HL-60/S4 (cell line): ENCODE results near the gene FBXL7.

ENCODE experiments used
- in situ Hi-C: fragments of 300-500 bp; cut with MboI; formaldehyde crosslinking; loops from 2 replicates; pipeline ENCODE4 v1.14.3; 2022; ENCODE audit warnings: low sequenced_read_pairs

Gene FBXL7

DNA sequence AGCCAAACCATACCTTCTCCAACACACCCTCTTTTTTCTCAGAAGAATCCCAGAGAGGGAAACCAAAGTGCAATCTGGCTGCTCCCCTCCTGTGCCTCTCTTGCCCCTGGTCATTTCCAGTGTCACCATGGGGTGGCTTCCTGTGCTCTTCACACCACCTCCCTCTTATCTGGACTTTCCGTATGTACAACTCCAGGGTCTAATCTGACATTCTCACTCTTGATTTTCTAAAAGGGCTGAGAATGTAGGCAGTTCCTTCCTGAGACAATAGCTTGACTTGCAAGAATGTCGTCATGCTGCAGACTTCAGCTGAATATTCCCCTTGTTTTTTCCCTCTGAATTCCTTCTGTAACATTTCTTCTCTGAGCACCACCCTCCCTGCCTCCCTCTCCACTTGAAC is 110.2 kb downstream of the FBXL7 start:
- in situ Hi-C loops = no loop called here

DNA sequence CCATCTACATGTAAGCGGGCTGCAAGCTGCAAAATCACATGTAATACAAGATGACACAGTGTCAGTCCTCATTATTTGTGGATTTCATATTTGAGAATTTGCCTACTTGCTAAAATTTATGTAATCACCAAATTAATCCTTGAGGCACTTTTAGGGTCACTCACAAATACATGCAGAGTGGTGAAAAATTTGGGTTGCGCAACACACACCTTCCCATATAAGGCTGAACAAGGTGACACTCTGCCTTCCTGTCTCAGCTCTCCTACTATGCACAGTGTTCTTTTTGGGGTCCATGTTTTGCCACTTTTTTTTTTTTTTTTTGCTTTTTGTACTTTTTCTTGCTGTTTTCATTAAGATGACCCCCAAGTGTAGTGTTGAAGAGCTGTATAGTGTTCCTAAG is 111.0 kb downstream of the FBXL7 start:
- in situ Hi-C loops = no loop called here

GRCh38 chr5:15612915-15613635 is 113.1 kb downstream of the FBXL7 start:
- in situ Hi-C loops = no loop called here

GRCh38 chr5:15614679-15615078 is 114.7 kb downstream of the FBXL7 start:
- in situ Hi-C loops = no loop called here

DNA sequence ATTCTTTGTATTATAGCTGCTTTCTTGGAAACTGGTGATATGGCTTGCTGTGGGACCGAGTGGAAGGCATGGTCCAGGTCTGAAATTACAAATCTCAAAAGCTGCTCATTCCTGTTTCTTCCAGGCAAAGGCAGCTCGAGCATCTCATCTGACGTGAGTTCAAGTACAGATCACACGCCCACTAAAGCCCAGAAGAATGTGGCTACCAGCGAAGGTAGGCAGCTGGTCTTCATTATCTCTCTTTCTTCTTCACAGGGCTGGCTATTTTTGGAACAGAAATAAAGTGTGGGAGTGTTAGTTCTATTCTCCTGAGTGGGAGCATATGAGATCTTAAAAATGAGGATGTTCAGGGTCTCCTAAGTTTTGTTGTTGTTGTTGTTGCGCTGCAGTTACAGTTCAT is 115.9 kb downstream of the FBXL7 start:
- in situ Hi-C loops = no loop called here

- in situ Hi-C loops = no loop called here
These were observed 119.0 kb downstream of the FBXL7 start for GRCh38 chr5:15618938-15619337.

- in situ Hi-C loops = no loop called here
These were observed 120.5 kb downstream of the FBXL7 start for GRCh38 chr5:15620501-15620900.

GRCh38 chr5:15621094-15621493 is 121.1 kb downstream of the FBXL7 start:
- in situ Hi-C loops = no loop called here

DNA sequence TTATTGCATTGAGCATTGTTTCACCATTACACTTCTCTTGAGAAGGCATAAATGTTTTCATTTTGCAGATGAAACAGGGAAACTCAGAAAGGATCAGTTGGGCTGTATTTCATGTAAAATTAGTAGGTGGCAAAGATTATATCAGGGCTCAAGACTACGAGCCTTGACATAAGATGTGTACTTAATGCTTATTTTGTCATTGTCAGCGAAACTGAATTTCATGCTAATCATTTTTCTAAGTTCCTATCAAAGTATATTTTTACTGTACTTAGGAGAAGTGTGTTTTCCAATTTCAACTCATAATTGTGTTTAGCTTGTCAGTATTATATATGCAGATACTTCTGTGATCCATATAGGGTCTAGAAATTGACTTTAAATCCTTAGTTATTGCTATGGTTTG is 123.8 kb downstream of the FBXL7 start:
- in situ Hi-C loops = no loop called here

- in situ Hi-C loops = no loop called here
These were observed 127.1 kb downstream of the FBXL7 start for GRCh38 chr5:15627109-15627508.

DNA sequence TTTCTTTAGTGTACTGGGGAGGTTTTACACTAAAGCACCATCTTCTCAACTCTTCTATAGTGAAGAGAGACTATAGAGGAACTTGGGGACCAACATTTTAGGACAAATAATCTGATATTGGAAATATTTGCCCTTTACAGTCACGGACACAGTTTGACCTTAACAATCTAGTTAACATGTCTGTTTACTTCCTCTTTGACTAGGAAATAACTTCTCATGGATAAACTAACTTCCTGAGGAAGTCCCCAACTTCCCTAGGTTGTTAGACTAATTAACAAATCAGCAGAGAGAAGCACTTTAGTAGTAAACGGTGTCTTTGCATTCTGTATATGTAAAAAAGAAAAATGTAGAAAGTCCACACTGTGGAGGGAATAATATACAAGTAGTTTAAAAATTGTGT is 127.7 kb downstream of the FBXL7 start:
- in situ Hi-C loops = no loop called here

- in situ Hi-C loops = no loop called here
These were observed 130.5 kb downstream of the FBXL7 start for GRCh38 chr5:15630441-15630840.

GRCh38 chr5:15634591-15635288 is 134.8 kb downstream of the FBXL7 start:
- in situ Hi-C loops = no loop called here

- in situ Hi-C loops = no loop called here
These were observed 135.3 kb downstream of the FBXL7 start for GRCh38 chr5:15635289-15635616.

DNA sequence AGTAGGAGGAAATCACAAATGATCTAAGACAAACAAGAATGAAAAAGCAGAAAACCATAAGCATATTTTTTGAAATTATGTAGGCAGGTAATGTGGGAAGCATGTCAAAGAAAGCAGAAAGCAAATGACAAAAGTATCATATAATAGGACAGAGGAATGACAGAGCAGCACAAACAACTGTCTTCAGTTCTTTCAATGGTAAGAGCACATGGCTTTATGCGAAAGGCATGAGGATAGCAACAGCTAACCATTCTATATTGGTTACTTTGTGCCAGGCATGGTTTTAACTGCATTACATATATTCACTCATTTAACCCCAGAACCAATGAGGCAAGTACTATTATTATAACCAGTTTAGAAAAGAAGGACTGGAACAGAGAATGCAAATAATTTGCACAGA is 137.4 kb downstream of the FBXL7 start:
- in situ Hi-C loops = no loop called here

GRCh38 chr5:15637886-15638285 is 137.9 kb downstream of the FBXL7 start:
- in situ Hi-C loops = no loop called here

DNA sequence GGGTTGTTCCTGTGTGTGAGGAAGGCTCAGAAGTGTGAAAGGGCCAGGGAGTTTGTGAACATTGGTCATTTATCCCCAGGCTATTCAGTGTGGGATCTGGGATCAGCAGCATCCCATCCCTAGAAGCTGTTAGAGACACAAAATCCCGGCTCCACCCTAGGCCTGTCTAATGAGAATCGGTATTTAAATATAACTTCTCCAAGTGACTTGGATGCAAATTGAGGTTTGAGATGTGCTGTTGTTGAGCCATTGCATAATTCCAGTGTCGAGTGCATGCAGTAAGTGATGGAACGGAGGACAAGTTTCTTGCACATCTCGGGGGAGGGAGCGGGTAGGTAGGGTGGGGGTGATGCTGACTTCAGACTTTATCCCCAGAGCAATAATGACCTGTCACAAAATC is 138.3 kb downstream of the FBXL7 start:
- in situ Hi-C loops = no loop called here

- in situ Hi-C loops = no loop called here
These were observed 139.3 kb downstream of the FBXL7 start for GRCh38 chr5:15639288-15639687.

DNA sequence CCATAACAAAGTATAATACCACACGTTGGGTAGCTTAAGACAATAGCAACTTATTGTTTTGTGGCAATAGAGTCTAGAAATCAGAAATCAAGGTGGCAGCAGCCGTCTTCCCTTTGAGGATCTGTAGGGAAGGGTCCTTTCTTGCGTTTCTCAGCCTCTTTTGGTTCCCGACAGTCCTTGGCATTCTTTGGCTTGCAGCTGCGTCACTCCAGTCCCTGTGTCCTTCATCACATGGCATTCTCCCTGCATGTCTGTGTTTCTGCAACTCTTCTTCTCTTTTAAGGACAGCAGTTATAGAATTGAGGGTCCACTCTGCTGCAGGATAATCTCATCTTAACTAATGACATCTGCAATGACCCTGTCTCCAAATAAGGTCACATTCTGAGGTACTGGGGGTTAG is 140.1 kb downstream of the FBXL7 start:
- in situ Hi-C loops = no loop called here

DNA sequence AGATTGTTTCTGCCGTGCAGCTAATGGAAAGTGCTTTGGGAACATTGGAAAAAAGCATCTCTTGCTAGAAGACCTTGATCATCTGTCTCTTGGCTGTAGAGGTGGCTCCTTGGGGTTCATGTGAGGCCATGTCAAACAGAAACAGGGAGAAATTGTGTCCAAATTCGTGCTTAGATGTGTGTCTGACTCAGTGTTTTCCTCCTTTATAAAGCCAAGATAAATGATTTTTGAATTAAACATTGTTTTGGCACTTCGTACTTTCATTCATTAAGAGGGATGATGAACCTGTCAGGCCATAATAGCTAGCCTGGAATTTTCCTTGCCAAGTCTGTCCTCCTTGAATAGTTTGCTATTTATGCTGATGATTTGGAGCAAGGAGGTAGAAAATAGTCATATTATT is 143.8 kb downstream of the FBXL7 start:
- in situ Hi-C loops = no loop called here

- in situ Hi-C loops = no loop called here
These were observed 145.6 kb downstream of the FBXL7 start for GRCh38 chr5:15645381-15646160.

GRCh38 chr5:15646371-15646770 is 146.4 kb downstream of the FBXL7 start:
- in situ Hi-C loops = no loop called here
